OCI-LY3 (cell line): ENCODE results near the gene FTCD.

ENCODE experiments used
- EZH2phosphoT487 ChIP-seq: fragments of 200-600 bp; shearing (Covaris generic); IDR thresholded peaks from 2 replicates; pipeline ENCODE4 v1.6.1; 2018; ENCODE audit warnings: antibody characterized with exemption, mixed run types, low read depth
- TF ChIP-seq, protein P1 (sequence below): fragments of 200-600, 300-600 bp; sonication (generic); IDR thresholded peaks from 2 replicates; pipeline ENCODE4 v1.5.1; 2014; ENCODE audit warnings: antibody characterized with exemption, low read length, low read depth

DNA sequence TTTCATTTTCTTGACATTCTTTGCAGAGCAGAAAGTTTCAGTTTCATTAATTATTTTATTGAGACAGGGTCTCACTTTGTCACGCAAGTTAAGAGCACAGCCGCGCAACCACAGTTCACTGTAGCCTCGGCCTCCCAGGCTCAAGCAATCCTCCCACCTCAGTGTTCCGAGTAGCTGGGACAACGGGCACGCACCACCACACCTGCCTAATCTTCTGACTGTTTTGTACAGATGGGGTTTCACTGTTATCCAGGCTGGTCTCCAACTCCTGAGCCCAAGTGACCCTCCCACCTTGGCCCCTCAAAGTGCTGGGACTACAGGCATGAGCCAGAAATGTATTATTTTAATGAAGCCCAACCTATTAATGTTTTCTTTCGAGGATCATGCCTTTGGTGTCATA lies 31.9 kb upstream of the FTCD start:
- TF ChIP-seq, protein P1, sequence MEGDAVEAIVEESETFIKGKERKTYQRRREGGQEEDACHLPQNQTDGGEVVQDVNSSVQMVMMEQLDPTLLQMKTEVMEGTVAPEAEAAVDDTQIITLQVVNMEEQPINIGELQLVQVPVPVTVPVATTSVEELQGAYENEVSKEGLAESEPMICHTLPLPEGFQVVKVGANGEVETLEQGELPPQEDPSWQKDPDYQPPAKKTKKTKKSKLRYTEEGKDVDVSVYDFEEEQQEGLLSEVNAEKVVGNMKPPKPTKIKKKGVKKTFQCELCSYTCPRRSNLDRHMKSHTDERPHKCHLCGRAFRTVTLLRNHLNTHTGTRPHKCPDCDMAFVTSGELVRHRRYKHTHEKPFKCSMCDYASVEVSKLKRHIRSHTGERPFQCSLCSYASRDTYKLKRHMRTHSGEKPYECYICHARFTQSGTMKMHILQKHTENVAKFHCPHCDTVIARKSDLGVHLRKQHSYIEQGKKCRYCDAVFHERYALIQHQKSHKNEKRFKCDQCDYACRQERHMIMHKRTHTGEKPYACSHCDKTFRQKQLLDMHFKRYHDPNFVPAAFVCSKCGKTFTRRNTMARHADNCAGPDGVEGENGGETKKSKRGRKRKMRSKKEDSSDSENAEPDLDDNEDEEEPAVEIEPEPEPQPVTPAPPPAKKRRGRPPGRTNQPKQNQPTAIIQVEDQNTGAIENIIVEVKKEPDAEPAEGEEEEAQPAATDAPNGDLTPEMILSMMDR, result no peak
- no peak for TF ChIP-seq EZH2phosphoT487
